GM12875 (cell line): ENCODE data around the gene C16orf74.

Experiments used
- H3K4me3 ChIP-seq: one replicate; pipeline ENCODE4 v1.5.1; 2011; ENCODE audit warnings: low read depth, low read length, control low read depth
- TF ChIP-seq, protein P1 (sequence below): IDR thresholded peaks from 2 replicates; pipeline ENCODE4 v1.5.1; 2011; ENCODE audit warnings: low read depth, mild to moderate bottlenecking, control low read depth, inconsistent platforms, low read length, moderate library complexity, borderline replicate concordance; ENCODE audit not compliant: insufficient read depth

Gene C16orf74

DNA sequence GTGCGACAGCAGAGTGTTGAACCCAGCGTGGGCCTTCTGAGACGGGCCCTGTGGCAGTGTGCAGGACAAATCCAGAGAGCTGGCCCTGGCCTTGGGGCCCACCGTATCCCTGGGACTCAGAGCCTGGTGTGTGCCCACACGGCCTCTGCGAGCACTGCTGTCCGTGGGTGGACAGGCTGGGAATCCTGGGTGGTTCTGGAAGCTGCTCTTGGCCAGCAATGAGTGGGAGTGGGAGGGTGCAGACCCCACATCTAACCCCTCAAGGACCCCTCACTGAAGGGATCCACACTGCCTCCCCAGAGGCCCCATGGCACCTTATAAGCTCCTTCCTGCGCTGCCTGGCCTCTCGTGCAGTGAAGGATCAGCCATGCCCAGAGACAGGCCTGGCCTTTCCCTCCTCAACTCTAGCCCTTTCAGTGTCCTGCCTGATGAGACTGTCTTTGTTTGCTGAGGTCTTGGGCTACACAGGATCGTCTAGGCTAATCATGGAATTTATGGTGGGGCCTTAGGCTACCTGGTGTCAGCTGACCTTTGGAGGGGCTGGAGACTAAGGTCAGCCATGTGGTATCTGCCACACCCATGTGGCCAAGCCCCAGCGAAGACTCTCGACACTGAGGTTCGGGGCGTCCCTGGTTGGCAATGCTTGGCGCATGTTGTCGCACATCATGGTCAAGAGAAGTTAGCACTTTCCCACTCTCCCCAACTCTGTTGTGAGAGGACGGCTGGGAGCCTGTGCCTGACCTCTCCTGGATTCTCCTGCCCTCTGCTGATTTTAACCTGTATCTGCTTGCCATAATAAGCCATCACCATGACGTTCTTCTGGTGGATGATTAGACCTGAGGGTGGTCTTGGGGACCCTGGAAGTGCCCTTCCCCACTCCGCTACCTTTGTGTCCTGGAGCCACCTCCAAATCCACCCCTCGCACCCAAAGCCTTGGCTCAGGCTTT lies 45.7 kb downstream of the C16orf74 start:
- H3K4me3 ChIP-seq, result no peak overlapping the region
- TF ChIP-seq, protein P1, sequence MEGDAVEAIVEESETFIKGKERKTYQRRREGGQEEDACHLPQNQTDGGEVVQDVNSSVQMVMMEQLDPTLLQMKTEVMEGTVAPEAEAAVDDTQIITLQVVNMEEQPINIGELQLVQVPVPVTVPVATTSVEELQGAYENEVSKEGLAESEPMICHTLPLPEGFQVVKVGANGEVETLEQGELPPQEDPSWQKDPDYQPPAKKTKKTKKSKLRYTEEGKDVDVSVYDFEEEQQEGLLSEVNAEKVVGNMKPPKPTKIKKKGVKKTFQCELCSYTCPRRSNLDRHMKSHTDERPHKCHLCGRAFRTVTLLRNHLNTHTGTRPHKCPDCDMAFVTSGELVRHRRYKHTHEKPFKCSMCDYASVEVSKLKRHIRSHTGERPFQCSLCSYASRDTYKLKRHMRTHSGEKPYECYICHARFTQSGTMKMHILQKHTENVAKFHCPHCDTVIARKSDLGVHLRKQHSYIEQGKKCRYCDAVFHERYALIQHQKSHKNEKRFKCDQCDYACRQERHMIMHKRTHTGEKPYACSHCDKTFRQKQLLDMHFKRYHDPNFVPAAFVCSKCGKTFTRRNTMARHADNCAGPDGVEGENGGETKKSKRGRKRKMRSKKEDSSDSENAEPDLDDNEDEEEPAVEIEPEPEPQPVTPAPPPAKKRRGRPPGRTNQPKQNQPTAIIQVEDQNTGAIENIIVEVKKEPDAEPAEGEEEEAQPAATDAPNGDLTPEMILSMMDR, result no peak

DNA sequence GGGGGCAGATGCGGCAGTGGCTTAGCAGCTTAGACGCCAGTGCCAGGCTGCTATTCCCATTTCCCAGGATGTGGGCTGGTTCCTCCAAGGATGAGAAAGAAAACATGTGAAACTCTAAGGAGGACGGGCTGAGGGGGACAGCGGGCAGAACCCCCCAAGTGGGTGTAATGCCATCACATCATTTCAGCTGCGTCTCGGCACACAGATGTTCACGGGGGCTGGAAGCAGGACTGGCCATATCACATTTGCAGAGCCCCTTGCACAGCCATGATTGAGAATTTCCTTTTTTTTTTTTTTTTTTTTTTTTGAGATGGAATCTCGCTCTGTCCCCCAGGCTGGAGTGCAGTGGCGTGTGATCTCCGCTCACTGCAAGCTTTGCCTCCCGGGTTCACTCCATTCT lies 46.9 kb downstream of the C16orf74 start:
- TF ChIP-seq, protein P1, result no peak
- no peak overlapping the region for H3K4me3 ChIP-seq

DNA sequence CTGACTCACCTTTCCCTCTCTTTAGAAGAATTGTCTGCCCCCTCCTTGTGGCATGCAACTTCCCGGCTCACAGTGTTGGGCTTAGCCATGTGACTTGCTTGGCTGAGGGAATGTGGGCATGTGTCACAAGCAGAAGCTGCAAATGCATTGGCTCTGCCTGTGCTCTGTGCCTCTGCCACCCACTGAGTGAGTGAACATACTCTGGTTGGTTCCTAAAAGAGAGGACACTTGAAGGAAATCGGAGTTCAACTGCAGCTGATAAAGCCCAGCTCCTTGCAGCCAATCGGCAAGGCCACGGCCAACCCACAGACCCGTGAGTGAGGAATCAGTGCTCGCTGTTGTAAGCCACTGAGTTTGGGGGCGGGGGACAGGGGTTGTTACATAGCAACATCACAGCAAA lies 51.3 kb downstream of the C16orf74 start:
- TF ChIP-seq, protein P1, result no peak
- H3K4me3 ChIP-seq, result no peak overlapping the region

DNA sequence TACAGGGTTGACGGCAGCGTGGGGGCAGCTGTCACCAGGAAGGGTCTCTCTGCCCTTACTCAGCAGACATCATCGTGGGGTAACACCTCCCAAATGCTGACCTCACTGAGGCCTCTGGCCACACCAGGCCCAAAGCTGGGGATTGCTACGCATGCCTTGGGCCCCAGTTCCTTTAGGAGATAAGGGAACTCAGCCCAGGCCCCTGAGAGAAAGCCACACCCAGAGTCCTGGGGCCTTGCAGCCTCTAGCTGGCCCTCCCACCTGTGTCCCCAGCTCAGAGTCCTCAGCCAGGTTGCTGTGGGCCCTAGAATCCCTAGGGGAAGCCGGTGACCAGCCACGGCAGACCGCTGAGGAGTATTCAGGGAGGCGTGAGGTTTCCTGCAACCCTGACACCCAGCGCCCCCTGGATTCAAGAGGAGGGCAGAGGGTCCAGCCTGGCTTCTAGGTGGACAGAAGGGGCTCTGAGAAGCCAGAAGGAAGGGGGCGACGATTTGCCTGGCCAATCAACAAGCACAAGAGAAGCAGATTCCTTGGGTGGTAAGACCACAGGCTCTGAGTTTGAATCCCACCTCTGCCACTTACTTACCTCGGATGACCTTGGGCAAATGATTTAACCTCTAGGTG lies 51.8 kb downstream of the C16orf74 start:
- no peak overlapping the region for H3K4me3 ChIP-seq
- TF ChIP-seq, protein P1, result no peak

DNA sequence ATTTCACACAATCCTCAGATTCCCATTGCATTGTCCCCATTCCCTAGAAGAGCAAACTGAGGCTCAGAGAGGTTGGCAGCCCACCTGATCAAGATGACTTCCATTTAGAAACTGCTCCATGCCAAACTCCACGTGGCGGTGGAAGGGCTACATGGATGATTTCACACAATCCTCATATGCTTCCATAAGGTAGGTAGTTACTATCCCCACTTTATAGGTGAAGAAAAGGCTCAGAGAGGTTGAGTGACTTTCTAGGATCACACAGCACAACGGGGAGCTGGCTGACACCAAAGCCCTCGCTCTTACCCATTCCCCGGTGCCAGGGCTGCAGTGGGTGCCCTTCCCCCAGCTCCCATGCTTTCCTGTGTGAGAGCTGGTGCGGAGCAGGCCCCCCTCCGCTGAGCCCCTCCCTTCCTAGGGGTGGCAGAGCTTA lies 52.4 kb downstream of the C16orf74 start:
- TF ChIP-seq, protein P1, result no peak
- no peak overlapping the region for H3K4me3 ChIP-seq

DNA sequence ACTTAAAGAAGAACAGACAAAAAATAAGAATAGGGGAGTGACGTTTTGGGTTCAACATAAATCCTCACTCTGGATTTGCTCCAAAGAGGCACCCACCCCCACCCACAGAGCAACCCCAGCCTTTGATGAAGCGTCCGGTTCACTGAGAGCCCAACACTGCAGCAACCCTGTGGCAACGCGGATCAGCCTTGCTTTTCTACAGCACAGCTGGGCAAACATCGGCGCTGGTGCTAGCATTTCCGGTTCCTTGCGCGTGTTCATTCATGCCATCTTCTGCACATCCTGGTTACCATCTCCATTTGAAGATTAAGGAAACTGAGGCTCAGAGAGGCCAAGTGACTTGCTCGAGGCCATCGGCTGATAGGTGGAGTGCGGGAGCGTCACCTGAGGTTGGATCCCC lies 53.5 kb downstream of the C16orf74 start:
- TF ChIP-seq, protein P1, result no peak
- no peak overlapping the region for H3K4me3 ChIP-seq
